SH-SY5Y (cell line): ENCODE data around the gene MBD6.

Source experiments
- GATA2 ChIP-seq: IDR thresholded peaks from 2 replicates; pipeline ENCODE4 v1.6.1; 2011; ENCODE audit warnings: mild to moderate bottlenecking, low read depth, low read length
- GATA3 ChIP-seq: IDR thresholded peaks from 2 replicates; pipeline ENCODE4 v1.6.1; 2011; ENCODE audit warnings: low read depth, mild to moderate bottlenecking, low read length, moderate library complexity

- TF ChIP-seq GATA2 (no peak), GATA3 (no peak)
Measured at GRCh38 chr12:57511588-57512325, 10.9 kb upstream of the MBD6 start.
